Measurements from ENCODE around the gene C11orf54. TPM values are rescaled to one million over a fixed set of nuclear protein-coding genes. Genes with fewer than 3 reads are reported as not detected.
"Not testable (repeated sequence)": the region's sequence is repeated elsewhere in the genome, so short reads cannot be mapped to it uniquely, and the experiment has no call there.

Gene C11orf54
- polyA plus RNA-seq, 1 donor (not counting 4 experiments of a cell fraction or from before 2014, with no cell fraction given) = 11.9 TPM

GRCh38 chr11:93744669-93745004, 3.2 kb downstream of the C11orf54 start:
- Histone ChIP-seq H3K9me1 (ENCODE audit: control insufficient read depth, extremely low read depth, insufficient read depth, low read length) (no peaks in the 10 kb centered on the region), H3K4me1 (ENCODE audit: control insufficient read depth, extremely low read depth, insufficient read depth, low read length) (no peaks in the 10 kb centered on the region), H3K79me2 (ENCODE audit: control insufficient read depth, insufficient read depth, low read length) (peaks cover 17% of the 10 kb centered on the region), H3K9ac (ENCODE audit: control insufficient read depth, extremely low read depth, insufficient read depth, low read length) (no peak overlapping the region), H3K27me3 (ENCODE audit: control insufficient read depth, extremely low read depth, insufficient read depth, low read length) (no peaks in the 10 kb centered on the region), H3K4me3 (ENCODE audit: control insufficient read depth in 2 of 3, extremely low read depth in 1 of 3, insufficient read depth in 2 of 3, low read depth in 1 of 3, low read length in 3 of 3) (no peak overlapping the region), H4K20me1 (ENCODE audit: control insufficient read depth, extremely low read depth, insufficient read depth, low read length) (no peaks in the 10 kb centered on the region), H3K9me3 (ENCODE audit: control insufficient read depth, low read depth, low read length) (no peaks in the 10 kb centered on the region), H3K27ac (ENCODE audit: control insufficient read depth, insufficient read depth, low read length) (no peak overlapping the region), H3K4me2 (ENCODE audit: control insufficient read depth, extremely low read depth, insufficient read depth, low read depth, low read length) (no peak overlapping the region), H2AFZ (ENCODE audit: control insufficient read depth, low read length) (no peak overlapping the region), H3K36me3 (ENCODE audit: control insufficient read depth in 2 of 2, extremely low read depth in 1 of 2, insufficient read depth in 2 of 2, low read length in 2 of 2) (peaks cover 2 to 4% of the 10 kb centered on the region in 2 experiments)
- dilution Hi-C loops (cut with MboI; ENCODE audit: extremely low pct_ligation_motif_present, low sequenced_read_pairs) = no loop called here
- TF ChIP-seq EZH2 (IDR thresholded peaks at IDR 0.05; ENCODE audit: low read length) (no peak), CTCF (optimal IDR thresholded peaks at IDR 0.05 in 1 of 3, IDR thresholded peaks at IDR 0.05 in 1 of 3, conservative IDR thresholded peaks at IDR 0.05 in 1 of 3; ENCODE audit: extremely low read depth in 1 of 3, insufficient read depth in 2 of 3, low read length in 3 of 3) (no peak)
- FAIRE-seq (no peak), DNase-seq (ENCODE audit: low read depth, low spot score) (no peak)

GRCh38 chr11:93745005-93745755, 3.7 kb downstream of the C11orf54 start:
- H3K27ac ChIP-seq (ENCODE audit: control insufficient read depth, insufficient read depth, low read length); H3K4me2 ChIP-seq (ENCODE audit: control insufficient read depth, extremely low read depth, insufficient read depth, low read depth, low read length); H2AFZ ChIP-seq (ENCODE audit: control insufficient read depth, low read length); H3K9me1 ChIP-seq (ENCODE audit: control insufficient read depth, extremely low read depth, insufficient read depth, low read length); H3K36me3 ChIP-seq (ENCODE audit: control insufficient read depth in 2 of 2, extremely low read depth in 1 of 2, insufficient read depth in 2 of 2, low read length in 2 of 2); DNase-seq (ENCODE audit: low read depth, low spot score); H3K9me3 ChIP-seq (ENCODE audit: control insufficient read depth, low read depth, low read length); dilution Hi-C loops (cut with MboI; ENCODE audit: extremely low pct_ligation_motif_present, low sequenced_read_pairs); H3K27me3 ChIP-seq (ENCODE audit: control insufficient read depth, extremely low read depth, insufficient read depth, low read length); FAIRE-seq; H3K4me3 ChIP-seq (ENCODE audit: control insufficient read depth in 2 of 3, extremely low read depth in 1 of 3, insufficient read depth in 2 of 3, low read depth in 1 of 3, low read length in 3 of 3); H3K4me1 ChIP-seq (ENCODE audit: control insufficient read depth, extremely low read depth, insufficient read depth, low read length); H3K9ac ChIP-seq (ENCODE audit: control insufficient read depth, extremely low read depth, insufficient read depth, low read length); H4K20me1 ChIP-seq (ENCODE audit: control insufficient read depth, extremely low read depth, insufficient read depth, low read length): not testable (repeated sequence)
- peaks cover 11% of the 10 kb centered on the region for H3K79me2 ChIP-seq (ENCODE audit: control insufficient read depth, insufficient read depth, low read length)

- no peak for DNase-seq (ENCODE audit: low read depth, low spot score)
- no peaks in the 10 kb centered on the region for H3K9me3 ChIP-seq (ENCODE audit: control insufficient read depth, low read depth, low read length)
- H3K36me3 ChIP-seq (ENCODE audit: control insufficient read depth in 2 of 2, extremely low read depth in 1 of 2, insufficient read depth in 2 of 2, low read length in 2 of 2) = no peaks in the 10 kb centered on the region
- H3K4me2 ChIP-seq (ENCODE audit: control insufficient read depth, extremely low read depth, insufficient read depth, low read depth, low read length) = no peak overlapping the region
- H4K20me1 ChIP-seq (ENCODE audit: control insufficient read depth, extremely low read depth, insufficient read depth, low read length) = no peaks in the 10 kb centered on the region
- H3K4me1 ChIP-seq (ENCODE audit: control insufficient read depth, extremely low read depth, insufficient read depth, low read length) = no peaks in the 10 kb centered on the region
- no peaks in the 10 kb centered on the region for H3K27me3 ChIP-seq (ENCODE audit: control insufficient read depth, extremely low read depth, insufficient read depth, low read length)
- no peak overlapping the region for H3K27ac ChIP-seq (ENCODE audit: control insufficient read depth, insufficient read depth, low read length)
- H3K9me1 ChIP-seq (ENCODE audit: control insufficient read depth, extremely low read depth, insufficient read depth, low read length) = no peaks in the 10 kb centered on the region
- dilution Hi-C loops (cut with MboI; ENCODE audit: extremely low pct_ligation_motif_present, low sequenced_read_pairs) = no loop called here
- H3K79me2 ChIP-seq (ENCODE audit: control insufficient read depth, insufficient read depth, low read length) = peaks cover 2% of the 10 kb centered on the region
- FAIRE-seq = no peak
- no peak for TF ChIP-seq EZH2 (IDR thresholded peaks at IDR 0.05; ENCODE audit: low read length)
- no peak for TF ChIP-seq CTCF (optimal IDR thresholded peaks at IDR 0.05 in 1 of 3, IDR thresholded peaks at IDR 0.05 in 1 of 3, conservative IDR thresholded peaks at IDR 0.05 in 1 of 3; ENCODE audit: extremely low read depth in 1 of 3, insufficient read depth in 2 of 3, low read length in 3 of 3)
- H2AFZ ChIP-seq (ENCODE audit: control insufficient read depth, low read length) = no peak overlapping the region
- no peak overlapping the region for H3K4me3 ChIP-seq (ENCODE audit: control insufficient read depth in 2 of 3, extremely low read depth in 1 of 3, insufficient read depth in 2 of 3, low read depth in 1 of 3, low read length in 3 of 3)
- no peak overlapping the region for H3K9ac ChIP-seq (ENCODE audit: control insufficient read depth, extremely low read depth, insufficient read depth, low read length)
Observed at GRCh38 chr11:93746101-93746500, 4.6 kb downstream of the C11orf54 start.

Data from keratinocyte (primary cell).